ENCODE results near the gene CFAP91. TPM values are rescaled to one million over a fixed set of nuclear protein-coding genes. Genes with fewer than 3 reads are reported as not detected.

The CFAP91 gene
- total and polyA plus RNA-seq, 2 experiments from 2014 or later, result 2.4 to 3.7 TPM

- peaks cover 45% of the 10 kb centered on the region for H3K36me3 Mint-ChIP-seq (ENCODE audit: low read depth)
- Histone ChIP-seq H2AFZ (no peak overlapping the region), H3K79me2 (replicated peaks; ENCODE audit: insufficient read depth) (peaks cover 17% of the 10 kb centered on the region), H3K36me3 (ENCODE audit: insufficient read depth) (peaks cover 22% of the 10 kb centered on the region), H3F3A (replicated peaks; ENCODE audit: low read depth) (no peaks in the 10 kb centered on the region), H3K9me2 (ENCODE audit: insufficient read depth) (no peaks in the 10 kb centered on the region), H3K27me3 (ENCODE audit: insufficient read depth) (no peaks in the 10 kb centered on the region), H3K4me2 (no peak overlapping the region), H3K27ac (ENCODE audit: low read depth) (no peak overlapping the region), H3K4me3 (no peak overlapping the region), H4K20me1 (replicated peaks; ENCODE audit: insufficient read depth) (no peaks in the 10 kb centered on the region), H3K4me1 (ENCODE audit: insufficient read depth) (peaks cover 6% of the 10 kb centered on the region; the same call in 1 of the 2 replicates)
- H3K9me3 Mint-ChIP-seq, result no peaks in the 10 kb centered on the region
- DNase-seq (ENCODE audit: low spot score) (no peak), ATAC-seq (no peak)
- peaks cover 8% of the 10 kb centered on the region for H3K27me3 Mint-ChIP-seq (ENCODE audit: insufficient read depth, low read depth, poor library complexity)
- H3K4me1 Mint-ChIP-seq, result peaks cover 15% of the 10 kb centered on the region; the same call in 1 of the 3 replicates
- H3K27ac Mint-ChIP-seq, result no peak overlapping the region
- TF ChIP-seq CREB1 (CRISPR knock-in tag; IDR thresholded peaks at IDR 0.05; ENCODE audit: low read depth) (no peak), STAT1 (IDR thresholded peaks at IDR 0.05; ENCODE audit: unreplicated experiment) (no peak), REST (IDR thresholded peaks at IDR 0.05; ENCODE audit: unreplicated experiment) (no peak), JUNB (IDR thresholded peaks at IDR 0.05; ENCODE audit: unreplicated experiment) (no peak), POLR2AphosphoS5 (IDR thresholded peaks at IDR 0.05; ENCODE audit: low read depth) (no peak), ZNF331 (CRISPR knock-in tag; IDR thresholded peaks at IDR 0.05; ENCODE audit: low read depth) (no peak), EZH2phosphoT487 (IDR thresholded peaks at IDR 0.05; ENCODE audit: unreplicated experiment) (no peak), EZH2 (IDR thresholded peaks at IDR 0.05; ENCODE audit: low read depth, unreplicated experiment) (no peak), ZNF114 (CRISPR knock-in tag; IDR thresholded peaks at IDR 0.05) (no peak), NANOG (IDR thresholded peaks at IDR 0.05; ENCODE audit: borderline replicate concordance) (no peak)
- TF ChIP-seq, protein P1, sequence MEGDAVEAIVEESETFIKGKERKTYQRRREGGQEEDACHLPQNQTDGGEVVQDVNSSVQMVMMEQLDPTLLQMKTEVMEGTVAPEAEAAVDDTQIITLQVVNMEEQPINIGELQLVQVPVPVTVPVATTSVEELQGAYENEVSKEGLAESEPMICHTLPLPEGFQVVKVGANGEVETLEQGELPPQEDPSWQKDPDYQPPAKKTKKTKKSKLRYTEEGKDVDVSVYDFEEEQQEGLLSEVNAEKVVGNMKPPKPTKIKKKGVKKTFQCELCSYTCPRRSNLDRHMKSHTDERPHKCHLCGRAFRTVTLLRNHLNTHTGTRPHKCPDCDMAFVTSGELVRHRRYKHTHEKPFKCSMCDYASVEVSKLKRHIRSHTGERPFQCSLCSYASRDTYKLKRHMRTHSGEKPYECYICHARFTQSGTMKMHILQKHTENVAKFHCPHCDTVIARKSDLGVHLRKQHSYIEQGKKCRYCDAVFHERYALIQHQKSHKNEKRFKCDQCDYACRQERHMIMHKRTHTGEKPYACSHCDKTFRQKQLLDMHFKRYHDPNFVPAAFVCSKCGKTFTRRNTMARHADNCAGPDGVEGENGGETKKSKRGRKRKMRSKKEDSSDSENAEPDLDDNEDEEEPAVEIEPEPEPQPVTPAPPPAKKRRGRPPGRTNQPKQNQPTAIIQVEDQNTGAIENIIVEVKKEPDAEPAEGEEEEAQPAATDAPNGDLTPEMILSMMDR (conservative IDR thresholded peaks at IDR 0.05; ENCODE audit: low read depth in 2 of 2), result no peak
- no peak overlapping the region for H3K4me3 Mint-ChIP-seq
These were observed 30.0 kb upstream of the CFAP91 start for GRCh38 chr3:119672776-119673175.

GRCh38 chr3:119673875-119674274 is 28.9 kb upstream of the CFAP91 start:
- no peaks in the 10 kb centered on the region for H3K9me3 Mint-ChIP-seq
- no peaks in the 10 kb centered on the region for H4K20me1 ChIP-seq (replicated peaks; ENCODE audit: insufficient read depth)
- H3K27me3 ChIP-seq (ENCODE audit: insufficient read depth), result no peaks in the 10 kb centered on the region
- DNase-seq (ENCODE audit: low spot score), result no peak
- H2AFZ ChIP-seq, result no peak overlapping the region
- no peaks in the 10 kb centered on the region for H3K9me2 ChIP-seq (ENCODE audit: insufficient read depth)
- H3K4me1 ChIP-seq (ENCODE audit: insufficient read depth), result peaks cover 6% of the 10 kb centered on the region; the same call in 1 of the 2 replicates
- peaks cover 8% of the 10 kb centered on the region for H3K27me3 Mint-ChIP-seq (ENCODE audit: insufficient read depth, low read depth, poor library complexity)
- no peak overlapping the region for H3K27ac ChIP-seq (ENCODE audit: low read depth)
- H3K36me3 ChIP-seq (ENCODE audit: insufficient read depth), result peaks cover 22% of the 10 kb centered on the region
- no peak overlapping the region for H3K4me3 ChIP-seq
- H3K4me3 Mint-ChIP-seq, result no peak overlapping the region
- no peak overlapping the region for H3K4me2 ChIP-seq
- no peak for ATAC-seq
- H3K79me2 ChIP-seq (replicated peaks; ENCODE audit: insufficient read depth), result peaks cover 17% of the 10 kb centered on the region
- peaks cover 45% of the 10 kb centered on the region for H3K36me3 Mint-ChIP-seq (ENCODE audit: low read depth)
- no peaks in the 10 kb centered on the region for H3F3A ChIP-seq (replicated peaks; ENCODE audit: low read depth)
- peaks cover 15% of the 10 kb centered on the region; the same call in 1 of the 3 replicates for H3K4me1 Mint-ChIP-seq
- H3K27ac Mint-ChIP-seq, result no peak overlapping the region
- TF ChIP-seq CREB1 (CRISPR knock-in tag; IDR thresholded peaks at IDR 0.05; ENCODE audit: low read depth) (no peak), JUNB (IDR thresholded peaks at IDR 0.05; ENCODE audit: unreplicated experiment) (no peak), POLR2AphosphoS5 (IDR thresholded peaks at IDR 0.05; ENCODE audit: low read depth) (no peak), NANOG (IDR thresholded peaks at IDR 0.05; ENCODE audit: borderline replicate concordance) (no peak), EZH2 (IDR thresholded peaks at IDR 0.05; ENCODE audit: low read depth, unreplicated experiment) (no peak)

All from GM23338 (cell line).